HG03575 (cell line): Measurements from ENCODE around the gene BTN1A1.
"Not testable (repeated sequence)": the region's sequence is repeated elsewhere in the genome, so short reads cannot be mapped to it uniquely, and the experiment has no call there.

Experiments
- ATAC-seq: cut with Tn5 transposase; IDR thresholded peaks from one replicate; pipeline ENCODE4 v1.9.1; 2021; ENCODE audit not compliant: unreplicated experiment, insufficient number of reproducible peaks, low FRiP score; ENCODE audit errors: extremely low read depth

The BTN1A1 gene

DNA sequence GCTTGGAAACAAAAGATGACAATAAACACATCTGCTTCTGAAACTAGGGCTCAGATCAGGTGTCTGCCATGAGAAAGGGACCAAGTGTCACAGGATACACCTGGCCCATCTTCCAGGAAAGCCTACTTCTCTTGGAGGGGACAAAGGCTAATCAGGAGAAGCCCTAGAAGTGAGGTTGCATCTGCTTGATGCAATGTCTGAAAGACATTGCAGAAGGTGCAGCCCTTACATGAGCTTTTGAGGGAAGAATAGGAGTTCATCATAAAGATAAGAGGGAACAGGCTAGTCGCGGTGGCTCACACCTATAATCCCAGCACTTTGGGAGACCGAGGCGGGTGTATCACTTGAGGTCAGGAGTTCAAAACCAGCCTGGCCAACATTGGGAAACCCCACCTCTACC, 2.5 kb upstream of the BTN1A1 start:
- ATAC-seq = no peak

DNA sequence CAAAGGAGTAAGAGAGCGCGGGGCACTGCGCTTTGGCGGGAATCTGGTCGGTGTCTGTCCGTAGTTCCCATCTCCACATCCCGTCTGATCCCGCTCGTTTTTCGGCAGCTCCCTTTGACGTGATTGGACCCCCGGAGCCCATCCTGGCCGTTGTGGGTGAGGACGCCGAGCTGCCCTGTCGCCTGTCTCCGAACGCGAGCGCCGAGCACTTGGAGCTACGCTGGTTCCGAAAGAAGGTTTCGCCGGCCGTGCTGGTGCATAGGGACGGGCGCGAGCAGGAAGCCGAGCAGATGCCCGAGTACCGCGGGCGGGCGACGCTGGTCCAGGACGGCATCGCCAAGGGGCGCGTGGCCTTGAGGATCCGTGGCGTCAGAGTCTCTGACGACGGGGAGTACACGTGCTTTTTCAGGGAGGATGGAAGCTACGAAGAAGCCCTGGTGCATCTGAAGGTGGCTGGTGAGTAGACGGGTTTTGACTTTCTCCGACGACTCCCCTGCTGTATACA, 1.4 kb downstream of the BTN1A1 start:
- ATAC-seq = no peak

DNA sequence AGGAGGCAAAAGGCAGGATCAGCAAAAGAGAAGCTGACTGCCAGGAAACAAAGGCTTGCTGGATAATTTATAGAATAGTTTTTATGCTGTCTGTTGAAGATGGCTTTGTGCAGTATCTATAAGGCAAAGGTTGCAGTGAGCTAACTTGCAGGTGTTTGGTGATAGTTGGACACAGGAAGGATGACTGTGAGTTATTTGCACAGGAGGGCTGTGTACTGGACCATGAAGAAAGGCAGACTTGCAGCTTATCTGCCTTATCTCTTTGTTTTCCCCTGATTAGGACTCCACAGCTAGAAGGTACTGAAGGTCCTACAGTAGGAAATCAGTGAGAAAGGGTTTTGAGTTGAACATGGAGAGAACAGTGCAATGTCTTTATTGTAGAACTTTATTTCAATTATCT, 2.1 kb downstream of the BTN1A1 start:
- ATAC-seq = no peak

DNA sequence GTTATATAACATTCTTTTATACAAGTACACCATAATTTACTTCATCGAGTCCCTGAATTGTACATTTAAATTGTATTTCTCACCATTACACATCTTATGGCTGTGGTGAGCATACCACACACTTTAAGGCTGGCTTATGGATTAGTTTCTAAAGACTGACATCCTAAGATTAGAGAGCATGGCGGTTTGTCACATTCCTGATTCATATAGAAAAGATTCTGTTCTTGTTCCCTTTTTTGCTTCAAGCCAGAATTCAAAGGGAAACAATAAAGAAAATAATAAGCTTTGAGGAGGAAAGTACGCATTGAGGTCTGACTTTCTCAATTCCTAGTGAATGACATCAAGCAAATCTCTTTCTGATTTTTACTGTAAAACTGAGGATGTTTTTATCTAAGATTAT, 2.5 kb downstream of the BTN1A1 start:
- ATAC-seq = no peak

DNA sequence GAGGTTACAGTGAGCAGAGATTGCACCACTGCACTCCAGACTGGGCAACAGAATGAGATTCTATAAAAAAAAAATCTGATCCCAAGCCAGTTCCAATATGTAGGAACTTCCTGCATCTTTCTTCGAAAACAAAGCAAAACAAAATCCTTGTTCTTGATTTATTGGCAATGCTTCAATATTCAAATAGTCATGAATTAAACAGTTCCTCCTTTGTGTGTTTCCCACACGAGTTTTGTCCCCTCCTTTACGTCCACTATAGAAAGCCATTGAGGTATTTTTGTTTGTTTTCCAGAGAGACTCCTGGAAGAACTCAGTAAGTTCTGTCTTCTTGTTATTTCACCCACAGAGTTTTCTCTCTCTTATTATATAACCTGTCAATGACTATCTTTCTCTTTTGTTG, 7.6 kb downstream of the BTN1A1 start:
- no peak for ATAC-seq

DNA sequence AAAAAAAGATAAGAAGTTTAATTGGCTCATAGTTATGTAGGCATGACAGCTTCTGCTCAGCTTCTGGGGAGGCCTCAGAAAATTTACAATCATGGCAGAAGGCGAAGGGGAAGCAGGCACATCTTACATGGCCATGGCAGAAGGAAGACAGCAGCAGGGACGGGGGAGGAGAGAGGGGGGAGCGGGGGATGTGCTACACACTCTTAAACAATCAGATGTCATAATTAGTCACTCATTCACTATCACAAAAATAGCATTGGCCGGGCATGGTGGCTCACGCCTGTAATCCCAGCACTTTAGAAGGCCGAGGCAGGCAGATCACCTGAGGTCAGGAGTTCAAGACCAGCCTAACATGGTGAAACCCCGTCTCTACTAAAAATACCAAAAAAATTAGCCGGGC, 10.9 kb downstream of the BTN1A1 start:
- not testable (repeated sequence) for ATAC-seq

DNA sequence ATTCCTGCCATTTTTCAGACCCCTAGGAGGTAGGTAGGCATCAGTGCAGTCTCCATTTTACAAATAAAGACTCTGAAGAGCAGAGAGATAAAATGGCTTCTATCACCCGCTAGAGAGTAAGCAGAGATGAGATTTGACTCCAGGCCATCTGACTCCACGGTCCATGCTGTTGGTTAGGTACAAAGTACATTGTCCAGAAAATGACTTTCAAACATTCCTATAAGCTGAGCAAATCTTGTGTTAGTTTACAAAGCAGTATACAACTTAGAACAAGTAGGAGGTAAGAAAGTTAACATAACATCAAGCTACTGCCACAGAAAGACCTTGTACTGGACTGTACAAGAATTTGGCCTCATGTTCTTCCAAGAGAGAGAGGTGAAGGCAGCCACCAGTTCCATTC, 14.9 kb downstream of the BTN1A1 start:
- no peak for ATAC-seq

DNA sequence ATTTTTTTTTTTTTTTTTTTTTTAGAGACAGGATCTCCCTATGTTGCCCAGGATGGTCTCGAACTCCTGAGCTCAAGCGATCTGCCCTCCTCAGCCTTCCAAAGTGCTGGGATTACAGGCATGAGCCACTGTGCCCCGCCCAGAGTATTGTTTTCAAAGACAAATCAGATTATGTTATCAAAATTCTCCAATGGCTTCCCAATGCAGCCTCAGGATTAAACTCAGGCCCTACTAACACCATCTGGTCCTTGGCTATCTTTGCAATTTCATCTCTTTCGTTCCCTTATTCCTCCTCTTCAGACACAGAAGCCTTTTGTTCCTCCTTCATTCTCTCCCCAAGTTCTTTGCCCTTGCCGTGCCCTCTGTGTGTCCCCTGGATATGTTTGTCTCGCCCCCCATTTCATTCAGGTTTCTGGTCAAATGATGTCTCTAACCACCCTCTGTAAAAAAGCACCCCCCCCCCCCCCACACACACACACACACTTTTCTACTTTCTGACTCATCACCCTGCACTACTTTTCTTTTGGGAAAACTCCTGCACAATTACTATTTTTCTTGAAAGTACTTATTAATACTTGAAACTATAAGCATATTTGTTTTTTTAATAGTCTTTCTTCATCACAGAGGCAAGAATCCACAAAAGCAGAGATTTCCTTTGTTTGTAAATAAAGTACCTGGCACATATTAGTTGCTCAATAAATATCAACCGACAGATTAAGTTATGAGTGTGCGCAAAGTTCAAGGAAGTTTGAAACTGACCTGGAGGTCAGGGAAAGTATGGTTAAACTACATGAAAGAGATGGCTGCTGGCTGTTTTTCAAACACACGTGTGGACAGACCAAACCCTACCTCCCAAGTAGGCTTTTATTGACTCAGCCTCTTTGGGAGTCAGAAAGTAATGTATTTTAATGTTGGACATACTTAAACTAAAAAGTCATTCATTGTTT, 16.7 kb downstream of the BTN1A1 start:
- no peak for ATAC-seq

DNA sequence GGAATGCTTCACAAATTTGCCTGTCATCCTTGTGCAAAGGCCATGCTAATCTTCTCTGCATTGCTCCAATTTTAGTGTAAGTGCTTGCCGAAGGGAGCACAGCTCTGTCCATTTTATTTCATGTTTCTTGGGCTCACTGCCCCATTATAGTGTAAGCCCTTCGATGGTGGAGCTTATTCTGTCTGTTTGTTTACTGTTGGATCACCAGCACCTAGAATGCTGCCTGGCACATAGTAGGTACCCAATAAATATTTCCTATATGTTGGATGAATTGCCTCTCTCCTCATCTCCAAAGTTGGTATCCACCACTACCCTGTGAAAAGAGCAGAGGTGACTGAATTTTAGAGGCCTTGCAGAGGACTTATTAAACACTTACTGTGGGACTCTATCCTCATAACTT, 19.3 kb downstream of the BTN1A1 start:
- no peak for ATAC-seq

DNA sequence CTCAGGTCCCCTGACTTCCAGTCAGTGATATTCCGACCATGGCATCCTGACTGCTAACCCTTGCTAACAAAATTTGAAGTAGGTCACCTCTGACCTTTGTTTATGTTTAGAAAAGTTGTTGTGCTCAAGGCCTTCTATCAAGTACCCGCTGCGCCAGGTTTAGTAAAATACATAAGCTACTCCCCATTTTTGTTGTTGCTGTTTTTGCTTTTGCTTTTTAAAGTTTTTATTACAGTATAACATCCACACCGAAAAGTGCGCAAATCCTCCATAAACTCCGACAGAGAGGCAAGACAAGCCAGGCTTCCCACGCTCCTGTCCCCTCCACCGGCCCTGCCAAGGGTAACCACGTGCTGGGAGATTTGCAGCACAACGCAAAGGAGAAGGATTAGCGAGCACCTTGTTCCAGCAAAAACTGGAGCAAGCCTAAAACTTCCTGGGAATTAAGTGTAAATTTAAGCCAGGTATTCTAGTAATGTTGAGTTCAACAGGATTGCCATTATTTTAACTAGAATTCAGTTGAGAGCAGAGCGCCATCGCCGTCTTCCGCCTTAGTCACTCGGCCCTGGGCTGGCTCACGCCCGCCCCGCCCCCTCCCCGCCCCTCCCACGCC, 20.2 kb downstream of the BTN1A1 start:
- no peak for ATAC-seq

DNA sequence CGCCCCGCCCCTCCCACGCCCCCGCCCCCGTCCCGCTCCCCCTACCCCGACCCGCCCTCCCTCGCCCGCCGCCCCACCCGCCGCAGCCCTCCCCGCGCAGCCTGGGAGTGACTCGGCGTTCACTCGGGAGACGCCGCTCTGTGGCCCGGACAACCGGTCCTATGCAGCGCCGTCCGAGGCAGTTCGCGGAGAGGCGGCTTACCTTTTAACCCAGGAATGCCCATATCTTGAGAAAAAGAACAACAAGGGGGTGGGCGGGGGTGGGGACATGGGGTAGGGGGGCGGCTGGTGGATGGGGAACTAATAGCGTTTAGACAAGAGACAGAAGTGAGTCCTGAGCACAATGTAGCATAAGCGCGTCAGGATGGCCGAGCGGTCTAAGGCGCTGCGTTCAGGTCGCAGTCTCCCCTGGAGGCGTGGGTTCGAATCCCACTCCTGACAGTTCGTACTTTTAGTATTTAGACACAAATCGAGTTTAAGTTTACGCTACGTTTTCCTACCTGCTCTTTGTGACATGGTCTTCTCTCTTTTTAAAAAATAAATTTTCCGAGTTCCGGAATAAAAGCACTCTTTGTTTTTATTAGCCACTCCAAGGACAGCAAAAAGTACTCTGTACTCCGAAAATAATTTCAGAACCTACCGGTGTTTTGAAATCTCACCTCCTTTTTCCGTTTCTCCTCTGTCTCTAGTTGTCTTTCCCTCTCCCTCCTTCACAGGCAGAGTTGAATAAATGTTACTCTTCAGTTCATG, 20.9 kb downstream of the BTN1A1 start:
- ATAC-seq = no peak

DNA sequence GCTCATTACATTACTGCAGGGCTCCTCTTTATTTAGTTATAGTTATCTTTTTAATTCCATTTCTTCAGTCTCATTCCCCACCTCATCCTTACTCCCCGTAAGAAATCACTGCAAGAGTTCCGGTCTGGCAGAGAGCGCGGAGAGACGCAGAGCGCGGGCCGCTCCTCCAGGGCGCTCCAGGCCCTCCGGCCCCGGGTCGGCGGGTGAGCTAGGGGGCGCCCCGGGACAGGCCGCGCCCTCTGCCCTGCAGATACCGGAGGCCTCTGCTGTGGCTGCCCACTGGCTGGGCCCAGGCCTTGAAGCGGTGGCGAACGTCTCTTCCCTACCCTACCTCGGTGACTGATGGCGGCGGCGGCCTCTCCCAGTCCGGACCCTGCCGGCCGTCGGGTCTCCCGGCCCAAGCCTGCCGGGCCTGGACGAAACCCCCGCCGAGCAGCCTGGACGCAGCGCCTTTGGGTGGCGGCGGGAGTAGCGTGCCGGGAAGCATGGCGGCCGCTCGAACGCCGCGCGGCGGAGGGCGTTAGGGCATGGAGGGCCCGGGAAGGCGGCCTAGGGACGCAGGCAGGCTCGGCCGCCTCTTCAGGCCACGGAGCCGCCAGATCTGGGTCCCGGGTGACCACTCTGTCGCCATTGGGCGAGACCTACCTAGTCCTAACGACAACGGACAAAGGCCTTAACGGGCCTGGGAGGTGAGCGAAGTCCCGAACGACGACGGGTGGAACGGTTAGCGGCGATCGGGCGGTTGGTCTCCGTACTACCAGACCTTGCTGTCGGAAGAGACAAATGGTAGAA, 21.7 kb downstream of the BTN1A1 start:
- ATAC-seq = no peak

DNA sequence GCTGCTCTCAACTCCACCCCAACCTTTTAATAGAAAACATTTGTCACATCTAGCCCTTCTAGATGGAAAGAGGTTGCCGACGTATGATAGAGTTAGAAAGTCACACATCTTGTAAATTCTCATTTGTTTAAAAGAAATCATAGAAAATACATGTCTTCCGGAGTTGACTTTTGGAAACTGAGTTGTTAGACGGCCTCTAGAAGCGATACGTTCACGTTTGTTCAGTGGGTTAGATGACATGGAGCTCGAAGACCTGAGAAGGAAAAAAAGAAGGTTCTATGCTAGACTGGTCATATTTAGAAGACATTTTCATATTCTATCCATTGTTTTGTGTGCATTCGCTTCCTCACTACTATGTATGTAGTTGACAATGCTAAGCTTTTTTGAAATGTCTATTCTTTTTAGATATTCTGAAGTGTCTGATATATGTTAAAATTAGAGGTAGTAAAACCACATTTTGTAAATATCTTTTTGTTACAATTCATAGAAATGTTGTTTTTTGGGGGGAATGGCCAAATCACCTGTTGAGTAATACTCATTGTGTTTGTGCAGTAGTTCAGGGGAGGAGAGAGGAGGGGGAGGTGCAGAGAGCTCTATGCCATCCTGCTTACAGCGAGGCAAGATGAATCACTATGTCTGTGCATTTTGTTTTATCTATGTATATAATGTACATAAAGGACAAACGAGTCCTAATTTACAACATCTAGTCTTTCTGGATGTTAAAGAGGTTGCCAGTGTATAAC, 22.6 kb downstream of the BTN1A1 start:
- ATAC-seq = not testable (repeated sequence)

DNA sequence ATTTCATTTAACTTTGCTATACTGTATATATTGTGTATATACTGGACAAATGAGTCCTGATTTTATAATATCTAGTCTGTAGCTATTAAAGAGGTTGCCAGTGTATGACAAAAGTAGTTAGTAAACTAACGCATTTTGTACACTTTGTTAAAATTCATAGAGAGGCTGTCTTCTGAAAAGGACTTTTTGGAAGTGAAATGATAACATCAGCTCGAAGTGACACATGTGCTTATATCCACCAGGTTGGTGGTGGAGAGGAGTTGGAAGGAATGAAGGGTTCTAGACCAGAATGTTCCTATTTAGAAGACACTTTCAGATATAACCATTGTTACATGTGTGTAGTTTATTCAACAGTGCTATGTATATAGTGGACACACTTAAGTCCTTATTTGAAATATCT, 24.2 kb downstream of the BTN1A1 start:
- ATAC-seq = not testable (repeated sequence)

DNA sequence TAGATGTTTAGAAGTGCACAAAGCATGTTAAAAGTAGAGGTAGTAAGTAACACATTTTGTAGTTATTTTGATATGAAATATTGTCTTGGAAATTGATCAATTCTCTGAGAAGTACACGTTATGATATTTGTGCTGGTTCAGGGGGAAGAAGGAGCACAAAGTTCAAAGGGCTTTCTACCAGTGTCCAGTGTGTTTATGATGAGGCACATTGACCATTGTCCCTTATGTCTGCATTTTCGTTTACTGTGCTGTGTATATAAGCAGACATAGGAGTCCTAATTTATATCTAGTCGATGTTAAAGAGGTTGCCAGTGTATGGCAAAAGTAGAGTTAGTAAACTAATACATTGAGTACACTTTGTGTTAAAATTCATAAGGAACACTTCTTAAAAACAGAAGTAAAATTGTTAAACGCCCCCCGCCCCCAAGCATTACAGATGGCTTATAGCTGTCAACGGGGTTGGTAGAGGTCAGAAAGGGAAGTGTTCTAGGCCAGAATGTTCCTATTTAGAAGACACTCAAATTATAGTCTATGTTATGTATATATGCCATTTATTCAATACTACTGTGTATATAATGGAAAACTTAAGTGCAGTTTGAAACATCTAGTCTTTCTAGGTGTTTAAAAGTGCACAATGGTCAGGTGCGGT, 24.7 kb downstream of the BTN1A1 start:
- ATAC-seq = no peak

DNA sequence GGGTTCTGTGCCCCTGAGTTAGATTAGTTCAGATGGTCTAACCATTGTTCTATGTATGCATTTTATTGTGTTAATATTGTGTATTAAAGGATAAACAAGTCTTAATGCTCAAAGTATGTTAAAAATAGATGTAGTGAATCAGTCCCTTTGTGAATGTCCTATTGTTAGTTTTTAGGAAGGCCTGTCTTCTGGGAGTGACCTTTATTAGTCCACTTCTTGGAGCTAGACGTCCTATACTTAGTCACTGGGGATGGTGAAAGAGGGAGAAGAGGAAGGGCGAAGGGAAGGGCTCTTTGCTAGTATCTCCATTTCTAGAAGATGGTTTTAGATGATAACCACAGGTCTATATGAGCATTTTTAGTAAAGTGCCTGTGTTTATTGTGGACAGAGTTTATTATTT, 25.7 kb downstream of the BTN1A1 start:
- ATAC-seq = no peak

DNA sequence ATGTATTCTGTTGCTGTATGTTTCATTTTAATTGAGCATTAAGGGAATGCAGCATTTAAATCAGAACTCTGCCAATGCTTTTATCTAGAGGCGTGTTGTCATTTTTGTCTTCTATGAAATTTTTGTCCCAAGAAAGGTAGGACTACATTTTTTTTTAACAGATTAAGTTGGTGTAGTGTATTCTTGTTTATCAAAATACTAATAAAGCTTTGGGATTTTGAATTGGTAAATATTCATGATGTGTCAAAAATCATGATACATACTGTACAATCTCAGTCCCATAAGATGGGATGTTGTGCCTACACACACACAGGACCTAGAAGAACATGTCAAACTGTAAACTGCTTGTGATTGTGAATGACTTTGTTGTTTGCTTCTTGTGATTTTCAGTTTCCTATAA, 26.8 kb downstream of the BTN1A1 start:
- no peak for ATAC-seq

DNA sequence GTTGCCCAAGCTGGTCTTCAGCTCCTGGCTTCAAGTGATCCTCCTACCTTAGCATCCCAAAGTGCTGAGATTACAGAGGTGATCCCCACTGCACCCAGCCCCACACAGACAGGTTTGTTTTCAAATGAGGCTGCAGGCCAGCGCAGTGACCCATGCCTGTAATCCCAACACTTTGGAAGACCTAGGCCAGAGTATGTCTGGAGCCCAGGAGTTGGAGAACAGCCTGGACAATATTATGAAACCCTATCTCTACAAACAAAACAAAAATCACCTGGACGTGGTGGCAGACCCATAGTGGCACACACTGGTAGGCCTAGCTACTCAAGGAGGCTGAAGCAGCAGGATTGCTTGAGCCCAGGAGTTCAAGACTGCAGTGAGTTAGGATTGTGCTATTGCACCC, 30.1 kb downstream of the BTN1A1 start:
- ATAC-seq = no peak
